MCF 10A (cell line): ENCODE data around the gene GRAMD4. TPM values are rescaled to one million over a fixed set of nuclear protein-coding genes. Genes with fewer than 3 reads are reported as not detected.

Experiments used
- BruUV-seq: library from RNA; stranded (reverse); fragments of 400-500 nt; replicated peaks from 2 replicates; lab custom pipeline; 2021; lab: Mats Ljungman, UMichigan
- CTCF ChIA-PET: fragments of 300-600 bp; sonication (Branson Sonifier 250); formaldehyde crosslinking; extraction: SDS; loops from one replicate; lab custom pipeline; 2021; ENCODE audit warnings: antibody characterized with exemption, inconsistent platforms; lab: Yijun Ruan, JAX
- POLR2A ChIA-PET: fragments of 300-600, 350-650 bp; sonication (Branson Sonifier 250); formaldehyde crosslinking; extraction: SDS; loops from one replicate; lab custom pipeline; 2020; ENCODE audit warnings: antibody characterized with exemption, inconsistent platforms; lab: Yijun Ruan, JAX
- DNase-seq: peaks from one replicate; pipeline ENCODE4 v3.0.0-alpha.2; 2018; ENCODE audit not compliant: unreplicated experiment
- H3K27ac Mint-ChIP-seq: one replicate; pipeline ENCODE4 v1.8.0; 2022; ENCODE audit warnings: mild to moderate bottlenecking, low read depth, mixed read lengths; ENCODE audit not compliant: unreplicated experiment
- H3K27me3 Mint-ChIP-seq: one replicate; pipeline ENCODE4 v1.8.0; 2022; ENCODE audit warnings: mixed read lengths; ENCODE audit not compliant: insufficient read depth, unreplicated experiment
- H3K36me3 Mint-ChIP-seq: one replicate; pipeline ENCODE4 v1.8.0; 2022; ENCODE audit warnings: mild to moderate bottlenecking, moderate library complexity, mixed read lengths; ENCODE audit not compliant: insufficient read depth, unreplicated experiment
- H3K4me1 Mint-ChIP-seq: one replicate; pipeline ENCODE4 v1.8.0; 2022; ENCODE audit warnings: mixed read lengths; ENCODE audit not compliant: insufficient read depth, unreplicated experiment
- H3K4me3 Mint-ChIP-seq: one replicate; pipeline ENCODE4 v1.8.0; 2022; ENCODE audit warnings: mild to moderate bottlenecking, moderate library complexity, mixed read lengths; ENCODE audit not compliant: unreplicated experiment
- H3K9me3 Mint-ChIP-seq: one replicate; pipeline ENCODE4 v1.8.0; 2022; ENCODE audit warnings: mixed read lengths; ENCODE audit not compliant: unreplicated experiment
- CTCF ChIP-seq: fragments of 200-600 bp; IDR thresholded peaks from one replicate; pipeline ENCODE4 v1.8.0; 2022; ENCODE audit warnings: antibody characterized with exemption, mild to moderate bottlenecking; ENCODE audit not compliant: unreplicated experiment
- intact Hi-C: fragments of 100-400 bp; cut with micrococcal nuclease; formaldehyde crosslinking; loops from 2 replicates; pipeline ENCODE4 v1.14.1; 2022
- total RNA-seq: library from RNA; stranded (reverse); gene quantifications from 2 replicates; pipeline ENCODE4 v1.2.3, GENCODE V29; 2022

Gene GRAMD4
- total RNA-seq, 1 experiment from 2014 or later, result 15.6 TPM

DNA sequence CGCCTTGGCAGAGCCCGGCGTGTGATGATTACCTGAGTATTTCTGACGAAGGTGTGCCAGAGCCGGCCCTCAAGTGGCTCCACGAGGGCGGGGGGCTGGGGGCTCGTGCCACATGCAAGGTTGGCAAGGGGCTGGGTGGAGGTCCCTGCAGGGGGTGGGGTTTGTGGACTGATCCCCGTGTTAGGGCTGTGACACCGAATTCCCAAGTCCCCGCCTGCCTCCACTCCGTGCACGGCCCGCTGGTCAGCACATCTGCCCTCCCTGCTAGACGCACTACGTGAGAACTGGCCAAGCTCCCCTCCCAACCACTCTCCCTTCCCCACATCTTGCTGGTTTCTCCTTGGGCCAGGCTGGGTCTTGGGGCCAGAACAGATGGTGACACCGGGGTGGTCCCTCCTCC is 34.2 kb downstream of the GRAMD4 start:
- no peak for DNase-seq
- ChIA-PET POLR2A (interaction anchor here (0.6 kb wide), 1 partner anchor 18 kb away, joined by 3 read pairs; no protein-coding TSS in a partner anchor), CTCF (no interaction called here)
- H3K27me3 Mint-ChIP-seq, result no peaks in the 10 kb centered on the region
- no peaks in the 10 kb centered on the region for H3K9me3 Mint-ChIP-seq
- TF ChIP-seq CTCF, result no peak
- H3K36me3 Mint-ChIP-seq, result peaks cover 5% of the 10 kb centered on the region
- H3K27ac Mint-ChIP-seq, result no peak overlapping the region
- intact Hi-C loops, result no loop called here
- no TSS peak for BruUV-seq
- H3K4me1 Mint-ChIP-seq, result peaks cover 10% of the 10 kb centered on the region
- H3K4me3 Mint-ChIP-seq, result no peak overlapping the region

- Mint-ChIP-seq H3K4me3 (no peak overlapping the region), H3K36me3 (peaks cover 5% of the 10 kb centered on the region), H3K27ac (no peak overlapping the region), H3K9me3 (no peaks in the 10 kb centered on the region), H3K27me3 (no peaks in the 10 kb centered on the region), H3K4me1 (peaks cover 12% of the 10 kb centered on the region)
- CTCF ChIA-PET, result interaction anchor here (0.6 kb wide), 1 partner anchor 92 kb away, joined by 3 read pairs; no protein-coding TSS in a partner anchor
- BruUV-seq, result no TSS peak
- intact Hi-C loops, result no loop called here
- DNase-seq, result peak; percentile 67
- TF ChIP-seq CTCF, result no peak
- POLR2A ChIA-PET, result interaction anchor here (0.6 kb wide), 1 partner anchor 19 kb away, joined by 3 read pairs; no protein-coding TSS in a partner anchor
Observed at GRCh38 chr22:46654927-46655595, 34.9 kb downstream of the GRAMD4 start.

- CTCF ChIA-PET, result no interaction called here
- Mint-ChIP-seq H3K4me3 (no peak overlapping the region), H3K9me3 (no peaks in the 10 kb centered on the region), H3K27ac (no peak overlapping the region), H3K4me1 (peaks cover 22% of the 10 kb centered on the region), H3K36me3 (peaks cover 5% of the 10 kb centered on the region), H3K27me3 (no peaks in the 10 kb centered on the region)
- POLR2A ChIA-PET, result interaction anchor here (0.6 kb wide), 1 partner anchor 60 kb away, joined by 3 read pairs; no protein-coding TSS in a partner anchor
- BruUV-seq, result no TSS peak
- DNase-seq, result no peak
- TF ChIP-seq CTCF, result no peak
- intact Hi-C loops, result no loop called here
Observed at GRCh38 chr22:46655861-46656608, 35.8 kb downstream of the GRAMD4 start.
